Measurements from ENCODE around the gene OSBPL1A. TPM values are rescaled to one million over a fixed set of nuclear protein-coding genes. Genes with fewer than 3 reads are reported as not detected.
A peak's percentile ranks its signal among the peaks of the same experiment; 100 is the strongest.
"Not testable (repeated sequence)": the region's sequence is repeated elsewhere in the genome, so short reads cannot be mapped to it uniquely, and the experiment has no call there.

OSBPL1A gene
- total RNA-seq, 1 donor from 2014 or later = 29.7 TPM

DNA sequence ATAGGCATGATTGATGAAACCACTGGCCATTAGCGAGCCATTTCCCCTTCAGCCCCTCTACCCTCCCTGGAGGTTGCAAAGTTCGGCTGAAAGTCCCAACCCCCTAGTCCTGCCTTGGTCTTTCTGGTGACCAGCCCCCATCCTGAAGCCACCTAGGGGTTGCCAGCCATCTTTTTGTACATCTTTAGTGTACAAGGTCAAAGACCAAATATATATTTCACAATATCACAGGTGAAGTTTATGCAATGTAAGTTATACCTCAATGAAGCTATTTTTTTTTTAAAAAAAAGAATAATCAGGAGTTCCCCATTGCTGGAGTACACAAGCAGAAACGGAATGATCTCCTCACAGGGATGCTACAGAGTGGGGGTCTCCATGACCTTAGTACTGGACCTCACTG lies 31.3 kb downstream of the OSBPL1A start:
- DNase-seq (ENCODE audit: extremely low spot score, unreplicated experiment) = peak; percentile 48

DNA sequence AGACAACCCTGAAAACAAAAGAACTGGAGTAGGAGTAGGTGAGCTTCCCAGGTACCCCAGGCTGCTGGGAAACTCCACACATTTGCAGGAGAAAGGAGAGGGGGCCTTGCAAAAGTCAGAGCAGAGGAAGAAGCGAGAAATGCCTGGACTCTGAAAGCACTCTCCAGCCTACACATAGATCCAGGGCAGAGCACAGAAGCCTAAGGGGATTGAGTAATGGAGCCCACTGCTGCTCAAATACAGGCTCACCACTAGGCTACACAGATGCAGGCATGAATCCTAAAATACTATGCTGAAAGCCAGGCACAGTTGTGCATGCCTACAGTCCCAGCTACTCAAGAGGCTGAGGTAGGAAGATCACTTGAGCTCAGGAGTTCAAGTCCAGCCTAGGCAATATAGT lies 33.4 kb downstream of the OSBPL1A start:
- Mint-ChIP-seq H3K4me1 (ENCODE audit: unreplicated experiment) (peaks cover 12% of the 10 kb centered on the region), H3K4me3 (ENCODE audit: unreplicated experiment) (no peak overlapping the region), H3K36me3 (ENCODE audit: unreplicated experiment) (peaks cover 14% of the 10 kb centered on the region), H3K9me3 (ENCODE audit: unreplicated experiment) (no peaks in the 10 kb centered on the region), H3K27ac (ENCODE audit: unreplicated experiment) (no peak overlapping the region), H3K27me3 (ENCODE audit: unreplicated experiment) (no peaks in the 10 kb centered on the region)
- no peak for TF ChIP-seq CTCF (IDR thresholded peaks at IDR 0.05)
- peak; percentile 21 for DNase-seq (ENCODE audit: extremely low spot score, unreplicated experiment)

More for the DNA sequence above, 31.3 kb downstream of the OSBPL1A start:
- no peaks in the 10 kb centered on the region for H3K9me3 Mint-ChIP-seq (ENCODE audit: unreplicated experiment)
- no peak overlapping the region for H3K4me3 Mint-ChIP-seq (ENCODE audit: unreplicated experiment)
- H3K4me1 Mint-ChIP-seq (ENCODE audit: unreplicated experiment) = peaks cover 13% of the 10 kb centered on the region
- H3K36me3 Mint-ChIP-seq (ENCODE audit: unreplicated experiment) = peaks cover 16% of the 10 kb centered on the region
- no peaks in the 10 kb centered on the region for H3K27me3 Mint-ChIP-seq (ENCODE audit: unreplicated experiment)
- no peak for TF ChIP-seq CTCF (IDR thresholded peaks at IDR 0.05)
- H3K27ac Mint-ChIP-seq (ENCODE audit: unreplicated experiment) = no peak overlapping the region

DNA sequence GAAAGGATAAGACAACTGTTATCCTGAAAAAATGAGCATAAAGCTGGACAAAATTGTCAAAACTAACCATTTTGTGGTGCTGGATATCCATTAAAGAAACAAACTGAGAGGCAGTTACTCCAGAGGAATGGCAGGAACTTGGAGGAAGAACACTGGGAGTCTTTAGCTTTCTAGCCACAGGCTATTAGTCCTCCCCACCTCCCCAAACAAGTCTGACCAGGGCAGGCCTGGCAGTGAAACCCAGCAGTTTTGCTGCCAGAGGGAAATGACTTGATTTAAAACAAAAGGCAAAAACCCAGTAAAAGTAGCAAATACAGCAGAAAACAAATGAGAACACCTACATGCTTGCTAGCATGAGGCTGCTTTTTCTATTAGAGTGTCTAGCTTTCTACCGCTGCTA lies 34.9 kb downstream of the OSBPL1A start:
- DNase-seq (ENCODE audit: extremely low spot score, unreplicated experiment) = peak; percentile 36
- H3K4me1 Mint-ChIP-seq (ENCODE audit: unreplicated experiment) = peaks cover 12% of the 10 kb centered on the region
- no peak for TF ChIP-seq CTCF (IDR thresholded peaks at IDR 0.05)
- no peaks in the 10 kb centered on the region for H3K27me3 Mint-ChIP-seq (ENCODE audit: unreplicated experiment)
- no peaks in the 10 kb centered on the region for H3K9me3 Mint-ChIP-seq (ENCODE audit: unreplicated experiment)
- no peak overlapping the region for H3K4me3 Mint-ChIP-seq (ENCODE audit: unreplicated experiment)
- H3K27ac Mint-ChIP-seq (ENCODE audit: unreplicated experiment) = peak overlapping the region; percentile 47
- peaks cover 14% of the 10 kb centered on the region for H3K36me3 Mint-ChIP-seq (ENCODE audit: unreplicated experiment)

DNA sequence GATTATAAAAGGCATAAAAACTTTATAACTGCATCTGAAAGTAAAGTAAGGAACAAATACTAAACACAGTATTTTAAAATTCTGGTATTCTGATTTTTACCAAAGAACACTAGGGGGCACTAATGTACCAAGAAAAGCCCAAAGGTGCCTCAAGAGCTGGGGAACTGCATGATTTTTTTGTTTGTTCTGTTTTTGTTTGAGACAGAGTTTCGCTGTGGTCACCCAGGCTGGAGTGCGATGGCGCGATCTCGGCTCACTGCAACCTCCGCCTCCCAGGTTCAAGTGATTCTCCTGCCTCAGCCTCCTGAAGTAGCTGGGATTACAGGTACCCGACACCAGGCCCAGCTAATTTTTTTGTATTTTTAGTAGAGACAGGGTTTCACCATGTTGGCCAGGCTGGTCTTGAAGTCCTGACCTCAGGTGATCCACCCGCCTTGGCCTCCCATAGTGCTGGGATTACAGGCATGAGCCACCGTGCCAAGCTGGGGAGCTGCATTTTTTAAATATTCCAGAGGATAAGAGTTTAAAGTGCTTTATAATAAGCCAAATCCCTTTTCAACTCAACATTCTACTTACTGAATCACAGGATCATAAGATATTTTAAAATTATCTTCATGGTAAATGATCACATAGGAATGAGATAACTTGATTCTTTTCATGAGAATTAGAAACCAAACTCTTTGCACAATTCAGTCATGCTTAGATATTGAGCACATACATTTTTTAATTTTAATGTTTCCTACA lies 37.7 kb downstream of the OSBPL1A start:
- TF ChIP-seq CTCF (IDR thresholded peaks at IDR 0.05) = peak; percentile 74
- not testable (repeated sequence) for H3K36me3 Mint-ChIP-seq (ENCODE audit: unreplicated experiment); DNase-seq (ENCODE audit: extremely low spot score, unreplicated experiment); H3K9me3 Mint-ChIP-seq (ENCODE audit: unreplicated experiment); H3K27me3 Mint-ChIP-seq (ENCODE audit: unreplicated experiment)
- H3K4me1 Mint-ChIP-seq (ENCODE audit: unreplicated experiment) = peaks cover 12% of the 10 kb centered on the region
- peak overlapping the region; percentile 40 for H3K4me3 Mint-ChIP-seq (ENCODE audit: unreplicated experiment)
- H3K27ac Mint-ChIP-seq (ENCODE audit: unreplicated experiment) = peak overlapping the region; percentile 23

- Mint-ChIP-seq H3K9me3 (ENCODE audit: unreplicated experiment) (no peaks in the 10 kb centered on the region), H3K27ac (ENCODE audit: unreplicated experiment) (no peak overlapping the region), H3K27me3 (ENCODE audit: unreplicated experiment) (no peaks in the 10 kb centered on the region), H3K4me3 (ENCODE audit: unreplicated experiment) (no peak overlapping the region), H3K36me3 (ENCODE audit: unreplicated experiment) (no peaks in the 10 kb centered on the region), H3K4me1 (ENCODE audit: unreplicated experiment) (no peaks in the 10 kb centered on the region)
- TF ChIP-seq CTCF (IDR thresholded peaks at IDR 0.05) = no peak
- DNase-seq (ENCODE audit: extremely low spot score, unreplicated experiment) = peak; percentile 15
Measured at GRCh38 chr18:24354278-24354677, 43.3 kb downstream of the OSBPL1A start.

Data from osteocyte (in vitro differentiated cells).